HT-29 (cell line): ENCODE results near the gene PRC1. TPM values are rescaled to one million over a fixed set of nuclear protein-coding genes. Genes with fewer than 3 reads are reported as not detected.

Source experiments
- small RNA-seq: library from RNA; depleted of rRNA; stranded (forward); fragments of <200 nt; gene quantifications from one replicate; pipeline ENCODE3, GENCODE V24; 2014
- total RNA-seq: library from RNA; depleted of rRNA; stranded (reverse); fragments of >200 nt; shearing (Covaris generic); gene quantifications from 2 replicates; pipeline ENCODE4 v1.2.3, GENCODE V29; 2014; rRNA removed

PRC1 gene
- total RNA-seq, 1 experiment from 2014 or later: 230 TPM

Small RNA genes within 50 kb of the gene (small RNA-seq; reads per million reads assigned to genes)
- not detected for gene RF00019

Other genes with a start within 250 kb of the PRC1 start
- 54.5 and 63.4 TPM in 2 replicates for gene FURIN, start 125.9 kb downstream of the PRC1 start, total RNA-seq
- 0.31 and 0.43 TPM in 2 replicates for gene FES, start 110.0 kb downstream of the PRC1 start, total RNA-seq
- 29.8 and 32.7 TPM in 2 replicates for gene MAN2A2, start 91.2 kb downstream of the PRC1 start, total RNA-seq
- 41.1 and 45.7 TPM in 2 replicates for gene HDDC3, start 62.0 kb downstream of the PRC1 start, total RNA-seq
- gene UNC45A, start 59.2 kb downstream of the PRC1 start, total RNA-seq: 80.6 and 88.0 TPM in 2 replicates
- 38.0 and 49.3 TPM in 2 replicates for gene RCCD1, start 39.7 kb downstream of the PRC1 start, total RNA-seq
- 5.2 and 8.9 TPM in 2 replicates for gene VPS33B, start 28.1 kb upstream of the PRC1 start, total RNA-seq
- gene SV2B, start 105.7 kb upstream of the PRC1 start, total RNA-seq: not detected in 2 replicates